SK-N-SH treated with all-trans-retinoic acid at 6 μM for 48 hours (cell line): ENCODE measurements around the gene SCRN1.

Experiments
- ATAC-seq: fragments of 200-7000 bp; cut with Tn5 transposase; 3 replicates; pipeline ENCODE4 v1.9.1; 2020; ENCODE audit warnings: mild to moderate bottlenecking, moderate library complexity
- ARNTL ChIP-seq: fragments of 450-650 bp; formaldehyde crosslinking; IDR thresholded peaks from 2 replicates; pipeline ENCODE4 v1.5.0; 2020; ENCODE audit warnings: low read depth, mild to moderate bottlenecking, moderate library complexity, borderline replicate concordance
- BACH2 ChIP-seq: fragments of 250-450 bp; sonication (Bioruptor Pico); IDR thresholded peaks from 2 replicates; pipeline ENCODE4 v1.9.0; 2021; ENCODE audit warnings: mild to moderate bottlenecking, borderline replicate concordance
- CREB5 ChIP-seq: fragments of 250-450 bp; sonication (Bioruptor Pico); IDR thresholded peaks from 2 replicates; pipeline ENCODE4 v1.5.1; 2020; ENCODE audit warnings: low read depth, mild to moderate bottlenecking, moderate library complexity
- CSDC2 ChIP-seq: fragments of 250-450 bp; sonication (Bioruptor Pico); IDR thresholded peaks from 2 replicates; pipeline ENCODE4 v1.5.0; 2020; ENCODE audit warnings: mild to moderate bottlenecking, moderate library complexity
- CSRNP3 ChIP-seq: fragments of 250-450 bp; sonication (Bioruptor Pico); IDR thresholded peaks from 2 replicates; pipeline ENCODE4 v1.5.1; 2021; ENCODE audit warnings: mild to moderate bottlenecking, moderate library complexity
- ESRRG ChIP-seq: fragments of 250-450 bp; sonication (Bioruptor Pico); IDR thresholded peaks from 2 replicates; pipeline ENCODE4 v1.6.1; 2021; ENCODE audit warnings: mild to moderate bottlenecking
- GLIS3 ChIP-seq: fragments of 250-450 bp; sonication (Bioruptor Pico); IDR thresholded peaks from 2 replicates; pipeline ENCODE4 v1.5.0; 2020; ENCODE audit warnings: mild to moderate bottlenecking, moderate library complexity
- ISL1 ChIP-seq: fragments of 250-450 bp; sonication (Bioruptor Pico); IDR thresholded peaks from 2 replicates; pipeline ENCODE4 v2.1.2; 2022; ENCODE audit warnings: mild to moderate bottlenecking, moderate library complexity
- OSR1 ChIP-seq: fragments of 250-450 bp; sonication (Bioruptor Pico); IDR thresholded peaks from 2 replicates; pipeline ENCODE4 v1.8.0; 2022; ENCODE audit warnings: moderate library complexity, mild to moderate bottlenecking, inconsistent platforms
- PATZ1 ChIP-seq: fragments of 250-450 bp; sonication (Bioruptor Pico); IDR thresholded peaks from 2 replicates; pipeline ENCODE4 v1.8.0; 2020; ENCODE audit warnings: mild to moderate bottlenecking, moderate library complexity, borderline replicate concordance
- POU6F1 ChIP-seq: fragments of 250-450 bp; sonication (Bioruptor Pico); IDR thresholded peaks from 2 replicates; pipeline ENCODE4 v1.8.0; 2021; ENCODE audit warnings: low read depth, mild to moderate bottlenecking, moderate library complexity, borderline replicate concordance
- PPARA ChIP-seq: fragments of 250-450 bp; sonication (Bioruptor Pico); IDR thresholded peaks from 2 replicates; pipeline ENCODE4 v1.5.0; 2020; ENCODE audit warnings: mild to moderate bottlenecking, borderline replicate concordance
- RARB ChIP-seq: fragments of 250-450 bp; sonication (Bioruptor Pico); IDR thresholded peaks from 2 replicates; pipeline ENCODE4 v1.8.0; 2021; ENCODE audit warnings: mild to moderate bottlenecking, moderate library complexity
- SNAI2 ChIP-seq: fragments of 250-450 bp; sonication (Bioruptor Pico); IDR thresholded peaks from 2 replicates; pipeline ENCODE4 v1.5.0; 2020; ENCODE audit warnings: mild to moderate bottlenecking, moderate library complexity
- TCF4 ChIP-seq: fragments of 250-450 bp; sonication (Bioruptor Pico); IDR thresholded peaks from 2 replicates; pipeline ENCODE4 v1.8.0; 2021; ENCODE audit warnings: mild to moderate bottlenecking, moderate library complexity, borderline replicate concordance
- TSHZ2 ChIP-seq: fragments of 250-450 bp; sonication (Bioruptor Pico); IDR thresholded peaks from 2 replicates; pipeline ENCODE4 v1.5.0; 2020; ENCODE audit warnings: mild to moderate bottlenecking, moderate library complexity
- ZC3H10 ChIP-seq: fragments of 250-450 bp; sonication (Bioruptor Pico); IDR thresholded peaks from 2 replicates; pipeline ENCODE4 v1.5.1; 2021; ENCODE audit warnings: mild to moderate bottlenecking, moderate library complexity
- ZFP3 ChIP-seq: fragments of 250-450 bp; sonication (Bioruptor Pico); IDR thresholded peaks from 2 replicates; pipeline ENCODE4 v1.5.0; 2020; ENCODE audit warnings: mild to moderate bottlenecking, moderate library complexity
- ZFP30 ChIP-seq: fragments of 450-650 bp; formaldehyde crosslinking; IDR thresholded peaks from 2 replicates; pipeline ENCODE4 v1.5.0; 2022; ENCODE audit warnings: mild to moderate bottlenecking, moderate library complexity
- ZNF70 ChIP-seq: fragments of 450-650 bp; formaldehyde crosslinking; IDR thresholded peaks from 2 replicates; pipeline ENCODE4 v1.5.0; 2020; ENCODE audit warnings: mild to moderate bottlenecking, moderate library complexity

The SCRN1 gene

GRCh38 chr7:29989257-29989995, at the start of gene SCRN1:
Gene SCRN1 (minus strand): TSS chr7:29989801. CDS start chr7:29969067, 20,734 bp downstream.
- ATAC-seq: peak; percentile 61
- TF ChIP-seq PATZ1 (CRISPR knock-in tag) (no peak), CSDC2 (CRISPR knock-in tag) (no peak), ZNF70 (CRISPR knock-in tag) (no peak), BACH2 (CRISPR knock-in tag) (no peak), CSRNP3 (CRISPR knock-in tag) (no peak), ISL1 (CRISPR knock-in tag) (no peak), POU6F1 (no peak), SNAI2 (CRISPR knock-in tag) (no peak), OSR1 (CRISPR knock-in tag) (no peak), GLIS3 (CRISPR knock-in tag) (no peak), PPARA (no peak), ZFP3 (no peak), CREB5 (no peak)

GRCh38 chr7:30038196-30038980, 48.8 kb upstream of the SCRN1 start:
- peak; percentile 81 for ATAC-seq
- TF ChIP-seq CREB5: no peak
- TF ChIP-seq ZC3H10 (CRISPR knock-in tag): no peak
- no peak for TF ChIP-seq SNAI2 (CRISPR knock-in tag)
- no peak for TF ChIP-seq TSHZ2 (CRISPR knock-in tag)
- TF ChIP-seq ARNTL: no peak

GRCh38 chr7:30036220-30036619, 46.6 kb upstream of the SCRN1 start:
- TF ChIP-seq TCF4: no peak
- no peak for TF ChIP-seq ZFP3
- TF ChIP-seq GLIS3 (CRISPR knock-in tag): no peak
- no peak for TF ChIP-seq ZFP30
- TF ChIP-seq RARB (CRISPR knock-in tag): no peak
- TF ChIP-seq ZNF70 (CRISPR knock-in tag): no peak
- TF ChIP-seq CSRNP3 (CRISPR knock-in tag): no peak
- no peak for TF ChIP-seq ESRRG
- no peak for TF ChIP-seq ARNTL
- no peak for ATAC-seq
